GM12892 (cell line): ENCODE data around the gene POM121L12.

Source experiments
- POLR2A ChIP-seq: IDR thresholded peaks from 2 replicates; pipeline ENCODE4 v1.6.1; 2011; ENCODE audit warnings: low read depth, low read length, control low read depth
- POLR2AphosphoS5 ChIP-seq: IDR thresholded peaks from 2 replicates; pipeline ENCODE4 v1.6.1; 2011; ENCODE audit warnings: low read depth, low read length, control low read depth

GRCh38 chr7:53050433-53050832 lies 15.0 kb downstream of the POM121L12 start:
- TF ChIP-seq POLR2A = no peak
- TF ChIP-seq POLR2AphosphoS5 = no peak
